ENCODE data around the gene WNT7B. TPM values are rescaled to one million over a fixed set of nuclear protein-coding genes. Genes with fewer than 3 reads are reported as not detected.

WNT7B gene
- total and polyA plus RNA-seq, 2 of the 8 experiments (the other 6 are each of a cell fraction or from before 2014, with no cell fraction given): 0.14 to 0.24 TPM

GRCh38 chr22:45881524-45881875 lies 95.5 kb downstream of the WNT7B start (continued):
- TF ChIP-seq CTCF (IDR thresholded peaks at IDR 0.05; ENCODE audit: control extremely low read depth in 1 of 3, insufficient read depth in 1 of 3, low read depth in 1 of 3, low read length in 3 of 3) (no peak), CTBP2 (IDR thresholded peaks at IDR 0.05; ENCODE audit: borderline replicate concordance, insufficient read depth, insufficient read length, low read length) (no peak)
